Heart left ventricle (tissue), 13 donors: ENCODE results near the gene BCAS1.

Experiments
- CTCF ChIP-seq, 12 donors: fragments of 200-600 bp; sonication (generic) in 4 of 12; IDR thresholded peaks; one replicate each; pipeline versions ENCODE4 v1.5.0 to v1.8.0; 2018 to 2022; ENCODE audit warnings: antibody characterized with exemption in 12 of 12, mild to moderate bottlenecking in 5 of 12
- POLR2A ChIP-seq, 2 donors: fragments of 450-650 bp; IDR thresholded peaks; one replicate each; pipeline ENCODE4 v1.6.1; 2017; ENCODE audit warnings: antibody characterized with exemption in 2 of 2, mild to moderate bottlenecking in 2 of 2, moderate library complexity in 2 of 2
- donor health status: ischemic (EF 13 %, LVEDD 7.1; RV severe dilation, severe dysfunction).
- donor health status: DM: no; HTN: yes; CAD: no.
- donor health status: DM: no; HTN: no; CAD: no.
- donor health status: ischemic (EF 25% LVEDD 6.9; RV normal size, moderate dysfunction).
- donor health status: ischemic (EF 25% LVEDD 5.7; RV mildly dilated, moderate dysfunction).
- donor health status: ischemic (EF 35%, LVEDD 5.7; RV mildly dilated, moderate dysfunction).
- donor health status: nonischemic (EF 11% LVEDD 7.7; RV severe dilation, severe dysfunction).
- donor health status: DM: yes; HTN: yes; CAD: no.
- donor health status: PGD.
- donor health status: ischemic (EF 29% LVEDD 5.4; RV normal size, mild dysfunction).
- donor health status: nonischemic (EF 23%, LVEDD 6.1; RV moderate dilation, normal function).

GRCh38 chr20:54111460-54111859, 41.1 kb upstream of the BCAS1 start:
- TF ChIP-seq CTCF (IDR thresholded peaks at IDR 0.05) (no peak), POLR2A (IDR thresholded peaks at IDR 0.05) (no peak)
